ENCODE data around the gene FCN2. TPM values are rescaled to one million over a fixed set of nuclear protein-coding genes. Genes with fewer than 3 reads are reported as not detected.

Gene FCN2
- total RNA-seq, 1 donor from 2014 or later, result not detected

DNA sequence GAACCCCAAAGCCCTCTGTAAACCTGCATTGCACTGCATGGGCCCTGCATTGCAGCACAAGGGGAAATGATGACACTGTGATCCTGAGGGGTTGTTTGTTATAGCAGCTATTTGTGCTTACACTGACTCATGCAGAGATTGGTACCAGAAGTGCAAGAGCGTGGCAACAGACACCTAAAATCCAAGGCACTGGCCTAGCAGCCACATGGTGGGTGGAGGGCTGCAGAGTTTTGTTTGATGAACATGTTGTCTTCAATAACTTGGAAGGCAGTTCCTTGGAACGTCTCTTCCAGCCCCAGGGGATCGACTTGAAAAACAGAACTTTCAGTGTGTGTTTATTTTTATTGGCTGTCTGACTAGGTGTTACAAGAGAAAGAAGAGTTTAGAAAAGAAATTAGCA lies 14.5 kb downstream of the FCN2 start:
- DNase-seq (ENCODE audit: low spot score), result no peak
- Mint-ChIP-seq H3K27ac (ENCODE audit: unreplicated experiment) (no peak overlapping the region), H3K9me3 (ENCODE audit: unreplicated experiment) (peaks cover 6% of the 10 kb centered on the region), H3K4me3 (ENCODE audit: unreplicated experiment) (no peak overlapping the region), H3K27me3 (ENCODE audit: unreplicated experiment) (peaks cover 5% of the 10 kb centered on the region), H3K4me1 (ENCODE audit: unreplicated experiment) (no peaks in the 10 kb centered on the region), H3K36me3 (ENCODE audit: low read depth, unreplicated experiment) (peaks cover 10% of the 10 kb centered on the region)
- TF ChIP-seq, protein P1, sequence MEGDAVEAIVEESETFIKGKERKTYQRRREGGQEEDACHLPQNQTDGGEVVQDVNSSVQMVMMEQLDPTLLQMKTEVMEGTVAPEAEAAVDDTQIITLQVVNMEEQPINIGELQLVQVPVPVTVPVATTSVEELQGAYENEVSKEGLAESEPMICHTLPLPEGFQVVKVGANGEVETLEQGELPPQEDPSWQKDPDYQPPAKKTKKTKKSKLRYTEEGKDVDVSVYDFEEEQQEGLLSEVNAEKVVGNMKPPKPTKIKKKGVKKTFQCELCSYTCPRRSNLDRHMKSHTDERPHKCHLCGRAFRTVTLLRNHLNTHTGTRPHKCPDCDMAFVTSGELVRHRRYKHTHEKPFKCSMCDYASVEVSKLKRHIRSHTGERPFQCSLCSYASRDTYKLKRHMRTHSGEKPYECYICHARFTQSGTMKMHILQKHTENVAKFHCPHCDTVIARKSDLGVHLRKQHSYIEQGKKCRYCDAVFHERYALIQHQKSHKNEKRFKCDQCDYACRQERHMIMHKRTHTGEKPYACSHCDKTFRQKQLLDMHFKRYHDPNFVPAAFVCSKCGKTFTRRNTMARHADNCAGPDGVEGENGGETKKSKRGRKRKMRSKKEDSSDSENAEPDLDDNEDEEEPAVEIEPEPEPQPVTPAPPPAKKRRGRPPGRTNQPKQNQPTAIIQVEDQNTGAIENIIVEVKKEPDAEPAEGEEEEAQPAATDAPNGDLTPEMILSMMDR (IDR thresholded peaks at IDR 0.05; ENCODE audit: unreplicated experiment), result no peak

DNA sequence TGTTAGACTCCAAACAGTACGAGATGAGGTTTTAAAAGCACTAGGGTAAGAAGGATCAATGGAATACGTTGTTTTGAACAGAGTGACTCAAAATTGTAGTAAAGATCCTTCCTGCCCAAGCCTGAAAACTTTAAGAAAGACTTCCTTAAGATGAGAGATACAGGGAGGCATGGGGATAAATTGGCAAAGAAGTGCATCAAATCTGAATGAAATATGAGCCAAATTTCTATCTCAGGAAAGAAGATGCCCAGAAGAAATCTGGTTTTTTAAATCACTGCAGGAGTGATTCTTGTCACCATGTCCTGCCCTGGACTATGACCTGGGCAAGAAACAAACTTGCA lies 14.9 kb downstream of the FCN2 start:
- DNase-seq (ENCODE audit: low spot score), result no peak
- TF ChIP-seq, protein P1 (IDR thresholded peaks at IDR 0.05; ENCODE audit: unreplicated experiment), result no peak
- H3K36me3 Mint-ChIP-seq (ENCODE audit: low read depth, unreplicated experiment), result peaks cover 10% of the 10 kb centered on the region
- H3K27ac Mint-ChIP-seq (ENCODE audit: unreplicated experiment), result no peak overlapping the region
- peaks cover 6% of the 10 kb centered on the region for H3K9me3 Mint-ChIP-seq (ENCODE audit: unreplicated experiment)
- no peak overlapping the region for H3K4me3 Mint-ChIP-seq (ENCODE audit: unreplicated experiment)
- peaks cover 5% of the 10 kb centered on the region for H3K27me3 Mint-ChIP-seq (ENCODE audit: unreplicated experiment)
- H3K4me1 Mint-ChIP-seq (ENCODE audit: unreplicated experiment), result no peaks in the 10 kb centered on the region

DNA sequence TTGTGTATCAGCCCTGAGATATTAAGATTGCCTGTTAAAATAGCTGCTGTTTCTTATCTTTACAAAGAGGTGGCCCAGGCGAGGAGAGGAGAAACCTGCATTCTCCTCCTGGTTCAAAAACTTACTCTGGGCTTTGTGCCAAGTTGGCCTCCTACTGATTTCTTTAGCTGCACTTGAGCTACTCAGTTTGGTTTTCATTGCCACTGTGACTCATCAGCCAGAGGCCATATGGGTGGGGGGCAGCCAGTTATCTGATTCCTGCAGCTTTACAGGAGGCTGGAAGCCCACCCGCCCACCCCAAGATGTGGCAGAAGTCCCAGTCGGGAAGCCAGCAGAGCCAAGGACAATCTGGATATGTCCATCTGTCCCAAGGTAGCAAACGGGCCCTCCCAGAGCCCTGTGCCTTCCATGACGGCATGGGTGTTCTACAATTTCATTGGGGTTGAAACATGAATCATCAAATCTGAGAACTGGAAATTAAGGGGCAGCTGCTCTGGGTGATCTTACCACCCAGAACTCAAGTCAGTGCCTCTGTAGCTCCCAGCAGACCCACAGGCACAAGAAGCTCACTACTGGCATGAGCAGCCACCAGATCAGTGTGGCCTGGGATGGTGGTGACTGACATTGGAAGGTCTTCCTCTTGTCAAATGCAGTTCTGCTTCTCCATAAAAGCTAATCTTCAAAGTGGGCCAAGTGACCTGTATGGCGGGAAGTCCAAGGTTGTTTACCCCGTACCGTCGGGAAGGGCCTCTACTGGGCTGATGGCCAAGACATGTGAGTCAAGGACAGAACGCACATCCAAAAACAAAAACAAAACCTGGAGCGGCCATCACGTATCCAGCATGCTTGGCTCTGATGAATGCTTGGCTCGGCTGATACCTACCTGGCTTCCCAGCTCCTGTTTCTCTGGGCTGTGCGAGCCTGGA lies 15.6 kb downstream of the FCN2 start:
- Mint-ChIP-seq H3K36me3 (ENCODE audit: low read depth, unreplicated experiment) (peaks cover 10% of the 10 kb centered on the region), H3K27ac (ENCODE audit: unreplicated experiment) (no peak overlapping the region), H3K27me3 (ENCODE audit: unreplicated experiment) (peaks cover 3% of the 10 kb centered on the region), H3K9me3 (ENCODE audit: unreplicated experiment) (peaks cover 6% of the 10 kb centered on the region), H3K4me3 (ENCODE audit: unreplicated experiment) (no peak overlapping the region), H3K4me1 (ENCODE audit: unreplicated experiment) (no peaks in the 10 kb centered on the region)
- DNase-seq (ENCODE audit: low spot score), result no peak
- TF ChIP-seq, protein P1 (IDR thresholded peaks at IDR 0.05; ENCODE audit: unreplicated experiment), result no peak

DNA sequence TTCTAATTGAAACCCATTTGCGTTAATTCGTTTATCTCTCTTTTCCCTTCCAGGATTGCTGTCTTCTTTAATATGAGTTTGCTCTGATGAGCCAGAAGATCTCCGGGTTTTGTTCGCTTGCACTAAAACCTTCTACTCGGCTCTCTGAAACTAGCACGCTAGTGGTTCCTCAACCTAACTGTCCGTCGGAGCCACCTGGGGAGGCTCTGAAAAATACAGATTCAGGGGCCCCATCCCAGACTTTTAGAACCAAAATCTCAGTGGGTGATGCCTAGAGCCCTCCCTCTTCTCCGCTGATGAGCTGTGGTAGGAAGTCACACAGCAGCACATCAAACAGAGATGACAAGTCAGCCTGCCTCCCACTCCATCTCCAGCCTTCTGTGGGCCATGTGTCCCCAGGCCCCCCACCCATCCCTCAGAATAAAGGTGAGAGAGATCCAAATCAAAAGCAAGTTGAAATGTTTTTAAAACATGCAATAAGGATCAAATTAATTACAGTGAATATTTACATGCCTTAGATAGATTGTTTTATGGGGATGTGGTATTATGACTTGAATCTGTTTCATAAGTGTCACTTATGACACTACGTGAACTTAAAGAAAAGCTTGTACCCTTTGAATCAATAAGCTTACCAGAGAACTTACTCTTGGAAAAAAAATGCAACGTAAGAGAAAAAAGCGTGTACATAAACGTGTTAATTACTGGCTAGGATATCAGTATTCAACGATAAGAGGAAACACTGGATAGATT lies 16.4 kb downstream of the FCN2 start:
- TF ChIP-seq, protein P1 (IDR thresholded peaks at IDR 0.05; ENCODE audit: unreplicated experiment), result no peak
- H3K36me3 Mint-ChIP-seq (ENCODE audit: low read depth, unreplicated experiment), result peaks cover 10% of the 10 kb centered on the region
- H3K9me3 Mint-ChIP-seq (ENCODE audit: unreplicated experiment), result peaks cover 6% of the 10 kb centered on the region
- no peak overlapping the region for H3K27ac Mint-ChIP-seq (ENCODE audit: unreplicated experiment)
- H3K27me3 Mint-ChIP-seq (ENCODE audit: unreplicated experiment), result peaks cover 3% of the 10 kb centered on the region
- H3K4me3 Mint-ChIP-seq (ENCODE audit: unreplicated experiment), result no peak overlapping the region
- H3K4me1 Mint-ChIP-seq (ENCODE audit: unreplicated experiment), result no peaks in the 10 kb centered on the region
- no peak for DNase-seq (ENCODE audit: low spot score)
